BLaER1 treated with 17β-estradiol and CSF1 and Interleukin-3, amounts not matched to agents 10 nM and 100 nM (cell line): Measurements from ENCODE around the gene CCDC178.
A peak's percentile ranks its signal among the peaks of the same experiment; 100 is the strongest.

Experiments used
- H3K27ac ChIP-seq, 11 experiments: shearing (Covaris generic); formaldehyde crosslinking; 2 replicates each; pipeline ENCODE4 v1.8.1; 2022
- H3K27me3 ChIP-seq, 11 experiments: shearing (Covaris generic); formaldehyde crosslinking; 2 replicates each; pipeline ENCODE4 v1.8.1; 2022
- H3K36me3 ChIP-seq, 11 experiments: shearing (Covaris generic); formaldehyde crosslinking; 2 replicates each; pipeline ENCODE4 v1.8.1; 2022
- H3K4me1 ChIP-seq, 10 experiments: shearing (Covaris generic); formaldehyde crosslinking; 2 replicates each; pipeline ENCODE4 v1.8.1; 2022
- H3K4me2 ChIP-seq, 11 experiments: shearing (Covaris generic); formaldehyde crosslinking; 2 replicates each; pipeline ENCODE4 v1.8.1; 2022
- H3K4me3 ChIP-seq, 10 experiments: shearing (Covaris generic); formaldehyde crosslinking; 2 replicates each; pipeline ENCODE4 v1.8.1; 2022
- H3K9ac ChIP-seq, 11 experiments: shearing (Covaris generic); formaldehyde crosslinking; 2 replicates each; pipeline ENCODE4 v1.8.1; 2022
- H3K9me3 ChIP-seq, 11 experiments: shearing (Covaris generic); formaldehyde crosslinking; replicated peaks in 1 of 11; 2 replicates each; pipeline ENCODE4 v1.8.1; 2022
- H4K20me1 ChIP-seq, 11 experiments: shearing (Covaris generic); formaldehyde crosslinking; 2 replicates each; pipeline ENCODE4 v1.8.1; 2022
- Cebpa-rat ChIP-seq, 11 experiments: shearing (Covaris generic); IDR thresholded peaks; 2 replicates each; pipeline ENCODE4 v1.8.1; 2022

CCDC178 gene

DNA sequence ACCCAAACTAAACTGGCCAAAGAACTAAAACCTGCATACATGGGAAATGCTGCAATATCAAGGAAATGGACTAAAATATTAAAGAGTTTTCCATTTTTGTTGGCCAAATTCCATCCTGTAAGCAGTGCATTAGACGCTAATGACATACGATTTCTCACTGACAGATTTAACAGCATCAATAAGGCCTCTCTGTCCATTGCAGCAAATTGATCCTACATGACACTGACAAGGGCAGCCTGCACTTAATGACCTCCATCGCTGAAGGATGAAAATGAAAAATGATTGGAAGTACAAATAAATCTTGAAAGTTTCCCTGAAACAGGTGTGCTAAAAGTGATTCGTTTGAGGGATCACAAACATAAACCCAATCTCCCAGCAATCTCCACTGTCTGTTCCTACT, 350.1 kb downstream of the CCDC178 start:
- Histone ChIP-seq H3K9ac (no peak overlapping the region), H3K27me3 (no peaks in the 10 kb centered on the region)
- TF ChIP-seq Cebpa-rat (IDR thresholded peaks at IDR 0.05) = no peak

DNA sequence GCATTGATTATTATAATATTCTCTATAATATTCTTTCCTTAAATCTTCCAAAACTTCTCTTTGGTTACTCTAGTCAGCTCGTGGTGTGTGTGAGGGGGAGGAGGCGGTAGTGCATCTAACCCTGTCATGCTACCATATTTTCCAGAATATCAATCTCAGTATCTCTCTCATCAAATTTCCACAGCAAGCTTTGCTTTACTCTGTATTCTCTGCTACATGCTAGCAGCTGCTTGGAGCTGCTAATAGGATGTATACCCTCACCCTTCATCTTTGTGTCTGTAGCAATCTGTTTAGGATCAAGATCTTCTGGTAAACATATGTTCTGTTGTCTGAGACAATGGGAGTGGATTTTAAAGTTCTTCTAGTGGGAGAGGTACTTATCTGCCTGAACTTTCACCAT, 363.9 kb downstream of the CCDC178 start:
- Histone ChIP-seq H3K36me3 (no peaks in the 10 kb centered on the region), H3K27me3 (no peaks in the 10 kb centered on the region), H3K27ac (no peak overlapping the region), H3K4me1 (no peaks in the 10 kb centered on the region), H3K4me2 (no peak overlapping the region), H4K20me1 (no peaks in the 10 kb centered on the region), H3K4me3 (no peak overlapping the region), H3K9ac (no peak overlapping the region), H3K9me3 (no peaks in the 10 kb centered on the region)
- no peak for TF ChIP-seq Cebpa-rat (IDR thresholded peaks at IDR 0.05)

More for the DNA sequence above, 350.1 kb downstream of the CCDC178 start:
- Histone ChIP-seq H3K4me1 (no peaks in the 10 kb centered on the region), H3K4me3 (no peak overlapping the region), H3K36me3 (no peaks in the 10 kb centered on the region), H3K27ac (no peak overlapping the region), H3K4me2 (no peak overlapping the region), H4K20me1 (no peaks in the 10 kb centered on the region), H3K9me3 (no peaks in the 10 kb centered on the region)

DNA sequence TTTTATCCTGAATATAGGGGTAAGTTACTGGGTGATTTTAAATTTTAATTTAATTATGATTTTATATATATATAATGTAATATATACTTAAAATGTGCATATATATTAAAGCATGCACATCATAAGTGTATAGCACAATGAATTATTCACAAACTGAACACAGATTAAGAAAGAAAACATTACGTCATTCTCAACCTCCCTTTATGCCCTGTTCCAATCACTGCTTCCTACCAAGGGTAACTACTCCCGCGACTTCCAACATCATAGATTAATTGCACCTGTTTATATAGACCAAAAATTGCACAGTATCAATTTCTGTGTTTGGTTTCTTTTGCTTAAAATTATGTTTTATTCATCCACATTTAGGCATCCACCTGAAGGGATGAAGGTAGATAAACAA, 366.4 kb downstream of the CCDC178 start:
- no peaks in the 10 kb centered on the region for H4K20me1 ChIP-seq
- no peaks in the 10 kb centered on the region for H3K27me3 ChIP-seq
- no peaks in the 10 kb centered on the region for H3K36me3 ChIP-seq
- no peaks in the 10 kb centered on the region for H3K4me1 ChIP-seq
- no peak for TF ChIP-seq Cebpa-rat (IDR thresholded peaks at IDR 0.05)
- no peaks in the 10 kb centered on the region for H3K9me3 ChIP-seq
- 0 out of 22 replicates have a peak overlapping the region, but pooled peaks of 1 of the 11 experiments have one; percentile 4 for H3K4me2 ChIP-seq
- H3K27ac ChIP-seq = no peak overlapping the region
- no peak overlapping the region for H3K9ac ChIP-seq
- no peak overlapping the region for H3K4me3 ChIP-seq

DNA sequence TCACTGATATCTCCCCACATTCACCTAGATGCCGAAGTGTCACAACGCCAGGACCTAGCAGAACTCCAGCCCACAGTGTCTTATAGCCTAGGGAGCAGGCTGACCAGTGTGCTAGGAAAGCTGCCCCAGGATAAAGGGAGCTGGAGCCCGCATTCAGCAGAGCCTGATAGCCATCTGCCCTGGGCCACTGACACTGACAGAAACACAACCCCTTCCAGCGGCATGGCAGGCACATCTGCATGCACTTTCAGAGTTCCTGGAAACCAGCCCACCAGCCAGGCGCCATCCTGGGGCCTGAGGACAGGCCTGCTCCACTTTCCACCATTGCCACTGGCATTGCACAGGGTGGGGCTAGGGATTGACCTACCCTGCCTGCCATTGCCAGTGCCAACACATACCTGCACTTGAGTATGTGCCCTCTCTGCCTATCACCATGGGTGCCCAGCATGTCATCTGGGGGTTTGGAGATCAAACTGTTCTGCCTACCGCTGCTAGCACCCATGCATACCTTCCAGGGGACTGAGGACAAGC, 377.6 kb downstream of the CCDC178 start:
- Histone ChIP-seq H3K4me1 (no peaks in the 10 kb centered on the region), H3K27me3 (no peaks in the 10 kb centered on the region), H3K27ac (no peak overlapping the region), H4K20me1 (no peaks in the 10 kb centered on the region), H3K4me2 (no peak overlapping the region), H3K4me3 (no peak overlapping the region), H3K9ac (no peak overlapping the region), H3K9me3 (no peaks in the 10 kb centered on the region), H3K36me3 (no peaks in the 10 kb centered on the region)
- no peak for TF ChIP-seq Cebpa-rat (IDR thresholded peaks at IDR 0.05)

DNA sequence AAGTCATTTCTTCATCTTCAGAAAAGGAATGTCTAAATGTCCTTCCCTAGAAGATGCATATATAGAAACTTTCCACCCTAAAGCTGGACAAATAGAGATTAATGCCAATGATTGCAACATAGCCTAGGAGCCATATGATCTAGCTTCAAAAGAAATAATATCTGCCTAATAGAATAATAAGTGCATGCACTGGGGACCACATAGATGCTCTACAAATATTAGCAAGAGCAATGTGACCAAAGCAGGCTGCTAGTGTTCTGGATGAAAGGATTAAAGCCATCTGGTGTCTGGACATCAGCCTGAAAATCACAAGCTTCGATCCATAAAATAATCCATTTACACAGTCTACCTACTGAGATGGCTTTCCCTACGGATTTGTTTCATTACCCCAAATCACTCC, 387.6 kb downstream of the CCDC178 start:
- Histone ChIP-seq H3K4me1 (no peaks in the 10 kb centered on the region), H3K27me3 (no peaks in the 10 kb centered on the region), H3K4me3 (no peak overlapping the region), H3K27ac (no peak overlapping the region), H4K20me1 (no peaks in the 10 kb centered on the region), H3K36me3 (no peaks in the 10 kb centered on the region), H3K9ac (no peak overlapping the region), H3K9me3 (no peaks in the 10 kb centered on the region), H3K4me2 (no peak overlapping the region)
- TF ChIP-seq Cebpa-rat (IDR thresholded peaks at IDR 0.05) = no peak

DNA sequence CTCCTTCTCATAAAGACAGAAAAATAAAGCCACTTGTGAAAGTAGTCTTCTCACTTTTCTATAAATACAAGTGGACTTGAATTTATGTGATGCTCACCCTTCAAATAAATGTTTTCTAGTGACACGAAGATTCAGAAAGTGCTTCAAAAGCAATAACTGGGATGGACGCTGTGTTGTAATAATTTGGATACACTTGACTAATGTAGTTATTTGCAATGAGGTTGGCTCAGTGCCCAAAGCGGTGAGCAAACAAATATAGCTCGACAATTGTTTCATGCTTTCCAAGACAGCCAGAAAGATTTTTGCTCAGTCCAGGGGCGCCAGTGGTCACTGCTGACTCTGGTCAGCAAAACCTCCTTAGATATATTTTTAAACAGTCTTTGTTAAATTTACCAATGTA, 389.1 kb downstream of the CCDC178 start:
- Histone ChIP-seq H3K9ac (no peak overlapping the region), H3K27me3 (no peaks in the 10 kb centered on the region), H3K4me2 (no peak overlapping the region), H3K4me1 (no peaks in the 10 kb centered on the region), H3K9me3 (no peaks in the 10 kb centered on the region), H3K36me3 (no peaks in the 10 kb centered on the region), H4K20me1 (no peaks in the 10 kb centered on the region), H3K27ac (no peak overlapping the region), H3K4me3 (no peak overlapping the region)
- TF ChIP-seq Cebpa-rat (IDR thresholded peaks at IDR 0.05) = no peak

DNA sequence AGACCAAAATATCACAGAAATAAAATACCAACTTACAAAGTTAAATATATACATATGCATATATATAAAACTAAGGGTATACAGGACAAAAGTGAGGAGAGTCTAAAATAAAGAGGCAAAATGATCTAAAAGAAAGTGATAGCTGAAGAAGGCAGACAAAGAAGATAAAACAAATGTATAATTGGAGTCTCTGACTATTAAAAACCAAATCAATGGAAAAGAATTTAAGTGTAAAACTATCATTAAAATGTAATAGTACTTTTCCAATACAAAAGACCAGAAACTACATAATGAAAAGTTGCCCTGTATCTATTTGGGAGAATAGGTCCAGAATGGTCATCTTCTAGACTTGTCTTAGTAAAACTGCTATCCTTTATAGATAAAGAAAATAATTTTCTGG, 400.3 kb downstream of the CCDC178 start:
- no peaks in the 10 kb centered on the region for H3K36me3 ChIP-seq
- H4K20me1 ChIP-seq = no peaks in the 10 kb centered on the region
- no peak overlapping the region for H3K27ac ChIP-seq
- H3K4me2 ChIP-seq = no peak overlapping the region
- peaks cover 0 to 16% (median 0%) of the 10 kb centered on the region in 11 experiments; a peak in 1 of 22 replicates for H3K9me3 ChIP-seq
- H3K4me3 ChIP-seq = no peak overlapping the region
- no peak overlapping the region for H3K9ac ChIP-seq
- TF ChIP-seq Cebpa-rat (IDR thresholded peaks at IDR 0.05) = no peak
- H3K4me1 ChIP-seq = no peaks in the 10 kb centered on the region
- H3K27me3 ChIP-seq = no peaks in the 10 kb centered on the region

DNA sequence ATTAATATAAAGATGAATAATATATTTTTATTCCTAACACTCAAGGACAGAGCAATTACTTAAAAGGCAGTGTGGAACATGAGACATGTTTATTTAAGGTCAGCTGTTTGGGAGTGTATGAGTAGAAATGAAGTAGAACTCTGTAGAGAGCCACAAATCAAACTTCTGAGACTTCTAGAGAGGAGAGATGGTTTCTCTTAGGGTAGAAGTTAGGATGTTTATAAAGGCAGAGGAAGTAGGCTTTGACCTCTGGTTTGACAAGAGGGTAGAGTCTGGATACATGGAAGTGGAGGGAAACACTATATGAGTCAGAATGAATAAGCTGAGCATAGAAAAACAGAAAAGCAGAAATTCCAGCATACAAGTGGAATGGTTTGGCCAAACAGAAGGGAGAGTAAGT, 405.6 kb downstream of the CCDC178 start:
- no peak for TF ChIP-seq Cebpa-rat (IDR thresholded peaks at IDR 0.05)
- no peak overlapping the region for H3K27ac ChIP-seq
- H3K9me3 ChIP-seq = 0 out of 22 replicates have a peak, but pooled peaks cover 0 to 8% (median 0%) of the 10 kb centered on the region in 11 experiments
- H3K36me3 ChIP-seq = no peaks in the 10 kb centered on the region
- H3K4me1 ChIP-seq = no peaks in the 10 kb centered on the region
- no peak overlapping the region for H3K9ac ChIP-seq
- H4K20me1 ChIP-seq = no peaks in the 10 kb centered on the region
- H3K27me3 ChIP-seq = no peaks in the 10 kb centered on the region
- H3K4me3 ChIP-seq = no peak overlapping the region
- no peak overlapping the region for H3K4me2 ChIP-seq

DNA sequence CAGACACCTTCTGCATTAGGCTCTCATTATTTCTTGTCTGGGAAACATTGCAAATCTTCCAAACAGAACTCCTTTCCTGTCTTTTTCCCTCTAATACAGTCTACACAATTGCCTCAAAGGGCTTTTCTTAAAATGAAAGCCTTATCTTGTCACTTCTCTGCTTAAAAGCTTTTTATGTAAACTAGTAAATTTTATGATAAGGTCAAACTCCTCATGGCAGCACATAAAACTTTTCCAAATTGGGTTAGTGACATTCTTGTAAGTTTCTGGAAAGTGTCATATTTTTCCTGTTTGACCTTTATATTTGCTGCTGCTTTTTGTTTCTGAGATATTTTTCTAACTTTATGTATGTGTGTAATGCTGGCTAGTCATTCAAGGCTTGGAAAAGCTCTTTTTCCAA, 406.3 kb downstream of the CCDC178 start:
- Histone ChIP-seq H3K36me3 (no peaks in the 10 kb centered on the region), H3K9ac (no peak overlapping the region)
- no peak for TF ChIP-seq Cebpa-rat (IDR thresholded peaks at IDR 0.05)

DNA sequence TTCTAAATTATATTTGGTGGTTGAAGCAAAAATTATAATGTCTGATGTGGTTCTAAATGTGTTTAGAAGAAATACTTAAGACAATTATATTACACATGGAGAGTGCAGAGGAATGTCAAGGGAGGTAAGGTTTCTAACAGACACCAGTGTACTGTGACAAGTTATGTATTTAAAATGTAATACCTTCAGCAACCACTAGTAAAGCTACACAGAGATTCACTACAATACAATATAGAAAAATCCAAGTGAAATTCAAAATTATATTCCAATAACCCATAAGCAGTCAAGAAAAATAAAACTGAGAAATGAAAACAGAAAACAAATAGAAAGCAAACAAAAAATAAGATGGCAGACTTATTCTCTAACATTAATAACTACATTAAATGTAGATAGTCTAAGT, 418.2 kb downstream of the CCDC178 start:
- H3K4me2 ChIP-seq = no peak overlapping the region
- H3K9me3 ChIP-seq = no peaks in the 10 kb centered on the region
- H3K9ac ChIP-seq = no peak overlapping the region
- TF ChIP-seq Cebpa-rat (IDR thresholded peaks at IDR 0.05) = no peak
- no peaks in the 10 kb centered on the region for H4K20me1 ChIP-seq
- H3K4me3 ChIP-seq = no peak overlapping the region
- H3K4me1 ChIP-seq = no peaks in the 10 kb centered on the region
- H3K36me3 ChIP-seq = no peaks in the 10 kb centered on the region
- H3K27me3 ChIP-seq = no peaks in the 10 kb centered on the region
- H3K27ac ChIP-seq = no peak overlapping the region

More for the DNA sequence above, 406.3 kb downstream of the CCDC178 start:
- H3K4me2 ChIP-seq = no peak overlapping the region
- H3K27me3 ChIP-seq = no peaks in the 10 kb centered on the region
- no peaks in the 10 kb centered on the region for H4K20me1 ChIP-seq
- no peak overlapping the region for H3K4me3 ChIP-seq
- H3K9me3 ChIP-seq = 0 out of 22 replicates have a peak, but pooled peaks cover 0 to under 1% (median 0%) of the 10 kb centered on the region in 11 experiments
- H3K27ac ChIP-seq = no peak overlapping the region
- no peaks in the 10 kb centered on the region for H3K4me1 ChIP-seq
